ENCODE data around the gene CLEC4A.
"Not testable (repeated sequence)": the region's sequence is repeated elsewhere in the genome, so short reads cannot be mapped to it uniquely, and the experiment has no call there.

The CLEC4A gene

GRCh38 chr12:8134398-8134930 is 11.0 kb downstream of the CLEC4A start:
- not testable (repeated sequence) for DNase-seq

- not testable (repeated sequence) for DNase-seq
Observed at GRCh38 chr12:8141647-8142046, 18.2 kb downstream of the CLEC4A start.

- no peak for DNase-seq
Observed at GRCh38 chr12:8143261-8143660, 19.8 kb downstream of the CLEC4A start.

- no peak for DNase-seq
Observed at GRCh38 chr12:8145754-8146441, 22.5 kb downstream of the CLEC4A start.

GRCh38 chr12:8146442-8146771 is 23.0 kb downstream of the CLEC4A start:
- no peak for DNase-seq

GRCh38 chr12:8154526-8154925 is 31.1 kb downstream of the CLEC4A start:
- DNase-seq, result no peak

- DNase-seq, result no peak
Observed at GRCh38 chr12:8156416-8156815, 33.0 kb downstream of the CLEC4A start.

- DNase-seq, result no peak
Observed at GRCh38 chr12:8156845-8157244, 33.4 kb downstream of the CLEC4A start, which contains the start of gene ZNF705A. ZNF705A (plus strand) TSS chr12:8157015; CDS start chr12:8172626, 15,611 bp downstream.

- no peak for DNase-seq
Observed at GRCh38 chr12:8157484-8158198, 34.2 kb downstream of the CLEC4A start.

GRCh38 chr12:8172911-8173310 is 49.5 kb downstream of the CLEC4A start:
- DNase-seq, result not testable (repeated sequence)

GRCh38 chr12:8179989-8180585 is 56.7 kb downstream of the CLEC4A start:
- peak; percentile 66 for DNase-seq

- DNase-seq, result not testable (repeated sequence)
Observed at GRCh38 chr12:8181271-8181670, 57.9 kb downstream of the CLEC4A start.

- DNase-seq, result not testable (repeated sequence)
Observed at GRCh38 chr12:8182923-8183322, 59.5 kb downstream of the CLEC4A start.

- not testable (repeated sequence) for DNase-seq
Observed at GRCh38 chr12:8183346-8183745, 59.9 kb downstream of the CLEC4A start.

GRCh38 chr12:8184206-8184605 is 60.8 kb downstream of the CLEC4A start:
- not testable (repeated sequence) for DNase-seq

- DNase-seq, result not testable (repeated sequence)
Observed at GRCh38 chr12:8188088-8188487, 64.7 kb downstream of the CLEC4A start.
